ENCODE measurements around the gene RNF115. TPM values are rescaled to one million over a fixed set of nuclear protein-coding genes. Genes with fewer than 3 reads are reported as not detected.

RNF115 gene
- polyA plus RNA-seq, 1 of the 3 experiments (the other 2 are of a cell fraction), result 4.8 TPM

GRCh38 chr1:145827966-145828365, 4.1 kb upstream of the RNF115 start (continued):
- TF ChIP-seq ZBTB33 (IDR thresholded peaks at IDR 0.05; ENCODE audit: borderline replicate concordance, low read depth) (no peak), USF1 (IDR thresholded peaks at IDR 0.05; ENCODE audit: borderline replicate concordance, low read depth) (no peak), MEF2A (IDR thresholded peaks at IDR 0.05; ENCODE audit: borderline replicate concordance, low read depth) (no peak), CTCF (IDR thresholded peaks at IDR 0.05) (no peak), CHD2 (IDR thresholded peaks at IDR 0.05; ENCODE audit: low read length, partially characterized antibody) (no peak), SIN3A (IDR thresholded peaks at IDR 0.05; ENCODE audit: borderline replicate concordance, low read depth, low read length) (no peak)

- Histone ChIP-seq H3K27ac (ENCODE audit: low read depth in 2 of 2, low read length in 1 of 2) (peak overlapping the region; percentile 28 to 92; a peak in 3 of 4 replicates), H3K9me3 (no peaks in the 10 kb centered on the region), H3K4me2 (peak overlapping the region; percentile 74), H3F3A (replicated peaks; ENCODE audit: insufficient read depth) (peaks cover 14% of the 10 kb centered on the region), H4K20me1 (ENCODE audit: insufficient read depth) (no peaks in the 10 kb centered on the region), H3K9ac (no peak overlapping the region; the same call in 1 of the 2 replicates), H2AFZ (ENCODE audit: low read depth) (no peak overlapping the region), H3K79me2 (ENCODE audit: insufficient read depth) (peaks cover 47% of the 10 kb centered on the region), H3K36me3 (replicated peaks in 1 of 2; ENCODE audit: control insufficient read depth in 1 of 2, insufficient read depth in 2 of 2, low read length in 1 of 2) (peaks cover 39 to 45% of the 10 kb centered on the region in 2 experiments), H3K9me2 (no peaks in the 10 kb centered on the region), H3K27me3 (ENCODE audit: insufficient read depth) (no peaks in the 10 kb centered on the region), H3K4me1 (ENCODE audit: control insufficient read depth in 1 of 2, insufficient read depth in 2 of 2, low read depth in 1 of 2, low read length in 1 of 2) (peaks cover 0 to 12% of the 10 kb centered on the region in 2 experiments; a peak in 2 of 4 replicates), H3K4me3 (ENCODE audit: low read depth in 2 of 2, low read length in 1 of 2) (peak overlapping the region; percentile 90 to 99; a peak in 2 of 4 replicates)
- POLR2A ChIA-PET, result interaction anchor here (1.7 kb wide), 1 partner anchor 32 kb away, joined by 4 read pairs; no protein-coding TSS in a partner anchor
- DNase-seq, result no peak
- peak; percentile 47 for TF ChIP-seq CTCF (IDR thresholded peaks at IDR 0.05)
- TF ChIP-seq NFIC (IDR thresholded peaks at IDR 0.05; ENCODE audit: borderline replicate concordance), result no peak
- CTCF ChIA-PET, result interaction anchor here (0.8 to 10.4 kb wide), 7 partner anchors 19 to 181 kb away, joined by 3 to 121 read pairs (median 4); partner anchors contain the start of genes ITGA10 and NUDT17
- WGBS (ENCODE audit: low lambda C conversion rate), result 69% methylated on average over 2 of the region's 2 CpGs
These were observed 2.1 kb upstream of the RNF115 start for GRCh38 chr1:145826030-145826429.
